Suprapubic skin (tissue), 4 donors: ENCODE results near the gene TRIM4. TPM values are rescaled to one million over a fixed set of nuclear protein-coding genes. Genes with fewer than 3 reads are reported as not detected.
A peak's percentile ranks its signal among the peaks of the same experiment; 100 is the strongest.

ENCODE experiments used
- DNase-seq, 2 donors: peaks; one replicate each; pipeline ENCODE4 v3.0.0-alpha.2; 2019; ENCODE audit warnings: low spot score in 2 of 2
- H3K27ac ChIP-seq: fragments of 200-600 bp; sonication (generic); one replicate; pipeline ENCODE4 v1.5.1; 2019
- H3K27me3 ChIP-seq: fragments of 200-600 bp; sonication (generic); one replicate; pipeline ENCODE4 v1.5.1; 2019
- H3K36me3 ChIP-seq: fragments of 200-600 bp; sonication (generic); one replicate; pipeline ENCODE4 v1.5.1; 2019
- H3K4me1 ChIP-seq: fragments of 200-600 bp; sonication (generic); one replicate; pipeline ENCODE4 v1.5.1; 2019
- H3K4me3 ChIP-seq: fragments of 200-600 bp; sonication (generic); one replicate; pipeline ENCODE4 v1.5.1; 2019; ENCODE audit warnings: mild to moderate bottlenecking
- H3K9me3 ChIP-seq: fragments of 200-600 bp; sonication (generic); one replicate; pipeline ENCODE4 v1.5.1; 2019
- CTCF ChIP-seq, 2 donors: fragments of 200-600 bp in 1 of 2; fragments of 450-650 bp in 1 of 2; sonication (generic) in 1 of 2; IDR thresholded peaks; one replicate each; pipeline ENCODE4 v1.5.1; 2016 to 2019; ENCODE audit warnings: antibody characterized with exemption in 2 of 2, mild to moderate bottlenecking in 1 of 2, moderate library complexity in 1 of 2
- EP300 ChIP-seq: sonication (generic); formaldehyde crosslinking; IDR thresholded peaks from one replicate; pipeline ENCODE4 v1.6.1; 2017; ENCODE audit warnings: antibody characterized with exemption
- POLR2A ChIP-seq, 2 donors: fragments of 450-650 bp; IDR thresholded peaks; one replicate each; pipeline ENCODE4 v1.6.1; 2017; ENCODE audit warnings: antibody characterized with exemption in 2 of 2, mild to moderate bottlenecking in 2 of 2, moderate library complexity in 2 of 2
- POLR2AphosphoS5 ChIP-seq, 3 donors: sonication (generic); formaldehyde crosslinking; IDR thresholded peaks; one replicate each; pipeline ENCODE4 v1.6.1; 2017; ENCODE audit warnings: antibody characterized with exemption in 3 of 3
- whole genome bisulfite sequencing: methylation state at CpG from one replicate; pipeline ENCODE4 v1.1.5; 2018; 5-methylcytosine and 5-hydroxymethylcytosine counted together
- total RNA-seq, 4 donors: library from RNA; depleted of rRNA; stranded (reverse); fragments of >200 nt; gene quantifications; one replicate each; pipeline ENCODE4 v1.1.0, GENCODE V29; 2016

The TRIM4 gene
- total RNA-seq, 4 donors from 2014 or later: 40.2 to 56.7 (median 50.8) TPM

DNA sequence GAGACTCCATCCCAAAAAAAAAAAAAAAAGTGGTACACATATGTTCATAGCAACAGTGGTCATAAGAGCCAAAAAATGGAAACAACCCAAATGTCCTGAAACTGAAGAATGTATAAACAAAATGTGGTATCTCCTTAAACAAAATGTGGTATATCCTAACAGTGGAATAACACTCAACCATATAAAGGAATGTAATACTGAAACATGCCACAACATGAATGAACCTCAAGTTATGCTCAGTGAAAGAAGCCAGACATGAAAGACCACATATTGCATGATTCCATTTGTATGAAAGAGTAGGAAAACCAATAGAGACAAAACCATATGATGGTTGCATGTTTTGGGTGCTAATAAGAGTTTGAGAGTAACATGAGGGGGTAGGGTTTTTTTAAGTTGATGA, 7.0 kb upstream of the TRIM4 start:
- Histone ChIP-seq H3K9me3 (no peaks in the 10 kb centered on the region), H3K36me3 (no peaks in the 10 kb centered on the region), H3K27ac (no peak overlapping the region), H3K4me1 (peaks cover 12% of the 10 kb centered on the region), H3K27me3 (no peaks in the 10 kb centered on the region), H3K4me3 (no peak overlapping the region)
- no peak for DNase-seq
- TF ChIP-seq EP300 (no peak), CTCF (IDR thresholded peaks at IDR 0.05) (no peak), POLR2AphosphoS5 (IDR thresholded peaks at IDR 0.05) (no peak), POLR2A (IDR thresholded peaks at IDR 0.05) (no peak)

- H3K27ac ChIP-seq: no peak overlapping the region
- H3K4me1 ChIP-seq: peaks cover 15% of the 10 kb centered on the region
- H3K36me3 ChIP-seq: no peaks in the 10 kb centered on the region
- no peak overlapping the region for H3K4me3 ChIP-seq
- TF ChIP-seq EP300 (no peak), CTCF (IDR thresholded peaks at IDR 0.05) (no peak), POLR2A (IDR thresholded peaks at IDR 0.05) (no peak), POLR2AphosphoS5 (IDR thresholded peaks at IDR 0.05) (no peak)
- H3K9me3 ChIP-seq: no peaks in the 10 kb centered on the region
- no peaks in the 10 kb centered on the region for H3K27me3 ChIP-seq
- 90% methylated on average over 3 of the region's 3 CpGs for WGBS
- DNase-seq: no peak
These were observed 3.9 kb upstream of the TRIM4 start for GRCh38 chr7:99923200-99923599.

DNA sequence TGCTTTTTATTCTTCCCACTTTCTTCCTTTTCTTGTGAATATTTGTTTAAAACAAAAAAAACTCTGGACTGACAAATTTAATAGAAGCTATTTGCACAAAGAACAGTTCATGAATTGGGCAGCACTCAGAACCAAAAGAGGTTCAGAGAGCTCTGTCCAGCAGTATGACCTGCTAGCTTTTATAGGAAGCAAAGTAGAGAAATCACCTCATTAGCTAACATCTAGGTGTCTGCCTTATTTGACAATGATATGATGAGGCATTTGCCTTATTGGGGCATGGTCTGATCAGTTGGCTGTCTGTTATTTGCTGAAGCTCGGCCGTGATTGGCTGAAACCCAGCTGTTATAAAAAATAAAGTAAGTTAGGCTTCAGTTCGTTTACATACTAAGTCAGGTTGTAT, 819 bp upstream of the TRIM4 start:
- H3K27me3 ChIP-seq: no peaks in the 10 kb centered on the region
- H3K4me1 ChIP-seq: peaks cover 43% of the 10 kb centered on the region
- no peaks in the 10 kb centered on the region for H3K9me3 ChIP-seq
- peak overlapping the region; percentile 95 for H3K27ac ChIP-seq
- H3K4me3 ChIP-seq: peak overlapping the region; percentile 93
- DNase-seq: no peak
- no peak for TF ChIP-seq EP300
- WGBS: 89% methylated on average over 3 of the region's 3 CpGs
- H3K36me3 ChIP-seq: no peaks in the 10 kb centered on the region

DNA sequence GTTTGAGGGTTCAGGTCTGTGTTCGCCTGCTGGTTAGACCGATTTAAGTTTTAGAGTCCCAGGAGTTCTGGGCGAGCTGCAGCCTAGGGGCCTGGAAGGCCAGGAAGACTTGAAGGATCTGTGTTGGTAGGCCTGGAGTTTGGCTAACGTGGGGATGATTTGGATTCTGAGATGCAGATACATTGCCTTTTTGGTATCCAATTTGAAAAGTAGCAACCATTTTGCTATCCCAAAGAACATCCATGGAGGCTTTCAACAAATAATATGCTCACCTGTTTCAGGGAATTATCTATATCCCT, 433 bp upstream of the TRIM4 start:
- DNase-seq: no peak
- H3K36me3 ChIP-seq: no peaks in the 10 kb centered on the region
- TF ChIP-seq CTCF (IDR thresholded peaks at IDR 0.05) (no peak), EP300 (no peak), POLR2A (IDR thresholded peaks at IDR 0.05) (no peak), POLR2AphosphoS5 (IDR thresholded peaks at IDR 0.05) (no peak)
- H3K27ac ChIP-seq: peak overlapping the region; percentile 95
- 31% methylated on average over 4 of the region's 4 CpGs for WGBS
- H3K4me3 ChIP-seq: peak overlapping the region; percentile 93
- no peaks in the 10 kb centered on the region for H3K27me3 ChIP-seq
- H3K9me3 ChIP-seq: no peaks in the 10 kb centered on the region
- H3K4me1 ChIP-seq: peaks cover 43% of the 10 kb centered on the region

DNA sequence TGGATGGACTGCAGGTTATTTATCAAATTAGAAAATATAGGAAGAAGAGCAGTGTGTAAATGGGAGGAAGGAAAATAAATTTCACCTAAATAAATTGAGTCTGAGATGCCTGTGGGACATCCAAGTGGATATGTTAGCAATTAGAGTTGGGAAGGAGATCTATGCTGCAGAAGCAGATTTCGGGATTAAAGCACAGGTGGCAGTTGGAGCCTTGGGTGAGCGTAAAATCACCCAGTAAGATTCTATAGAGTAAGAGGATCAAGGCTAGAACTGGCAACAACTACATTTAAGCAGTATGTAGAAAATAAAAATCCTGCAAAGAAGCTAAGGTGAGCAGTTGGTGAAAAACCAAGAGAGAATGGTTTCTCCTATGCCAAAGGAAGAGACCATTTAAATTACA, 8.4 kb downstream of the TRIM4 start:
- WGBS: 92% methylated on average over 2 of the region's 2 CpGs
- H3K27me3 ChIP-seq: no peaks in the 10 kb centered on the region
- no peaks in the 10 kb centered on the region for H3K9me3 ChIP-seq
- H3K4me1 ChIP-seq: peaks cover 7% of the 10 kb centered on the region
- H3K27ac ChIP-seq: no peak overlapping the region
- DNase-seq: no peak
- H3K4me3 ChIP-seq: no peak overlapping the region
- TF ChIP-seq POLR2A (IDR thresholded peaks at IDR 0.05): no peak
- no peak for TF ChIP-seq EP300
- no peak for TF ChIP-seq CTCF (IDR thresholded peaks at IDR 0.05)
- TF ChIP-seq POLR2AphosphoS5 (IDR thresholded peaks at IDR 0.05): no peak
- H3K36me3 ChIP-seq: peaks cover 33% of the 10 kb centered on the region

- H3K4me1 ChIP-seq: peaks cover 4% of the 10 kb centered on the region
- H3K27me3 ChIP-seq: no peaks in the 10 kb centered on the region
- no peaks in the 10 kb centered on the region for H3K9me3 ChIP-seq
- no peak for DNase-seq
- WGBS: 98% methylated on average over 10 of the region's 10 CpGs
- H3K36me3 ChIP-seq: peaks cover 71% of the 10 kb centered on the region
- no peak overlapping the region for H3K27ac ChIP-seq
- no peak overlapping the region for H3K4me3 ChIP-seq
- no peak for TF ChIP-seq POLR2AphosphoS5 (IDR thresholded peaks at IDR 0.05)
These were observed 17.7 kb downstream of the TRIM4 start for GRCh38 chr7:99901581-99901980.
